Activated T-helper 1 cell treated with anti-CD3 and anti-CD28 coated beads, Interleukin-2, amount 50 U/mL, for 16 hours (primary cell): ENCODE data around the gene TIGD3.

Source experiments
- DNase-seq, 2 donors: peaks; one replicate each; pipeline ENCODE4 v3.0.0-alpha.2; 2020; ENCODE audit warnings: low read depth in 1 of 2, low spot score in 1 of 2

The TIGD3 gene

DNA sequence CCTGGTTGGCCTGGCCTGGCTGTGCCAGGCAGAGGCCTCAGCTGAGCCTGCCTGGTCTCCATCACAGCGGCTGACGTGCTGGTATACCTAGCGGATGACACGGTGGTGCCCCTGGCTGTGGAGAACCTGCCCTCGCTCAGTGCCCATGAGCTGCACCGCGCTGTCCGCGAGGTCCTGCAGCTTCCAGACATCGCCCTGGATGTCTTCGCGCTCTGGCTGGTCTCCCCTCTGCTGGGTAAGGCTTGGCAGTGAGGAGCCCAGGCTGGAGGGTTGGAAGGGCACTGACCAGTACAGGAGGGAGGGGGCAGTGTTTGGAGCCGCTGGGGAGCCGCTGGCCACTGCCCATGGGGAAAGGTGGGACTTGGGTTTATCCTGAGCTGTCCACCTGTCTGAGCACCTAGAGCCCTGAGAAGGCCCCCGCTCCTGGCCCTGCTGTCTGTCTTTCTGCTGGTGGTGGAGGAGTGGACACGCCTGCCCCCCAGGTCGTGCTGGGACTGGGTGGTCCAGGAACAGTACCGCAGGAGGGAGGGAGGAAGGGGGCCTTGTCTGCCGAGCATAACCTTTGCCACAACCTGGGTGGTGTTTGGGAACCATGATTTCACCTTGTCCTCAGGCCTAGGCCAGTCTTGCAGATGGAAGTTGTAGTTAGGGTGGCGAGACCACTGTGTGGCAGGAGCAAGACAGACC is 34.9 kb downstream of the TIGD3 start:
- no peak for DNase-seq

DNA sequence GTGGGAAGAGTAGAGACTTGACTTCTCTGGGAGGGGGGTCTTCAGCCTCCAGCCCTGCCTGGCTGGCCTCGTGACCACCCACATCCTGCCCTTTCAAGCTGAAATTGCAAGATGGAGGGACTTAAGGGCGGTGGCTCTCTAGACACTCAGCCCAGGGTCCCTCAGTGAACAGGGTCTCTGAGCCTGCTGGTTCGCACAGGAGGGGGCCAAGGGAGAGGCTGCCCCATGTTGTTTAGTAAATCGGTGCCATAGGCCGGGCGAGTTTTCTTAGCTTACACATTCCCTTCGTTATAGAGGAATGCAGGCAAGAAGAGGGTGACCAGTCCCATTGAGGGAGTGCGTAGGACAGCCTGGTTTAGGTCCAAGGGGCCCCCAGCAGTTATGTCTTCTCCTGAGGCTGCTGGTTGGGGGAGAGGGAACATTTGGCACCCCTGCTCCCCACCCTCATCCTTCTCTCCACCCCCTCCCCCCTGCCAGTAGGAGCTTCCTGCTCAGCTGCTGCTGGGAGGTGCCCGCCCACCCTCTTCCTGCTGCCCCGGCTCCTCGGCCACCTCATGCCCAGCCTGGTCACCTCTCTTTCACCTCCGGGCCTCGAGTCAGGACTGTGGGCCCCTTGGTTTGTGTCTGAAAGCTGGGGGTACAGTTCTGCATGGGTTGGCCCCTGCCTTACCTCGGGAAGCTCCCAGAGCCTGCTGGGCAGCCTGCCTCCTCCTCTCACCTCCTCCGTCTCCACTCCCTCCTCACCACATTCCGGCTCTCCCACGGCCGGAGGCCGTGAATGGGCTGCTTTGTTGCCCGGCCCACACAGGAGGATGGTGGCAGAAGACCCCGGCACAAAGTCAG is 35.8 kb downstream of the TIGD3 start:
- DNase-seq = no peak

DNA sequence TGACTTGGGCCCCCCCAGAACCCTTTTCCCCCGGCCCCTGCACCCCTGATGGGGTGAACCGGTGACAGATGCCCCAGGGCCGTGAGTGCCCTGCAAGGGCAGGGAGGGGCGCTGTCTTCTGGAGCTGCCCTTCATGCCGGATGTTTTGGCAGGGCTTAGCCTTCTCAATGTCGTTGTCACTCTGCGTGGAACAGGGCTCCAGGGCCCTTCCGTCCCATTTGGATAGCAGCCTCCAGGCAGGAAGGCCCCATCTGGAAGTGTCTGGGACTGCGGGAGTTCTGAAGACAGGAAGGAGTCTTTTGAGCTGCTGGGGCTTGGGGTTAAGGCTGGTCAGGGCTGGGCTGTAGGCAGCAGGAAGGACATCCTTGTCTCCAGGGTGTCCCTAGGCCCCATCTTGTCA is 36.4 kb downstream of the TIGD3 start:
- DNase-seq = no peak

DNA sequence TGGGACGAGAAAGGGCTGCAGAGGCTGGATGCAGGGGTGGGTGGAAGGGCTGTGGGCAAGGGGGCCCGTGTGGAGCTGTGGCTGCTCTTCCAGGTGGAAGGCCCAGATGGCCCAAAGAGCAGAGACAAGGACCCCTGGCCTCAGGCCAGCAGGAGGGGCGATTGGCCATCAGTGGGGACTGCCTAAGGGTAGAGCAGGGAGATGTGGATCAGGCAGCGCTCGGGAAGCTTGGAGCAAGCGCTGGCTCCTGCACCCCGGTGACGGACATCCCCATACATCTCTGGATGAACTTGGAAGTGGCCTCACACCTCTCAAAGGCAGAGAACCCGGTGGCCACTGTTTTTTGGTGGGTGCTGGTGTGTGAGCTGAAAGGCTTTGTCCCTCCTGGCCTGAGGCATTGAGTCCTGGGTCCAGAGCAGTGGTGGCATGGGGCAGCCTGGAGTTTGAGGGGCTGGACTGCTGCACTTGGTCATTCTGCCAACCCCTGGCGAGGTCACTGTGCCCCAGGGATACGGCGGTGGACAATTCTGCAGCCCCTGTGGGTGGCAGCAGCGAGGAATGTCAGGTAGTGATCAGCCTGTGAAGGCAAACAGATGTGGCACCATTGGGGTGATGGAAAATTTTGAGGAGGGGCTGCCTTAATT is 37.8 kb downstream of the TIGD3 start:
- no peak for DNase-seq

DNA sequence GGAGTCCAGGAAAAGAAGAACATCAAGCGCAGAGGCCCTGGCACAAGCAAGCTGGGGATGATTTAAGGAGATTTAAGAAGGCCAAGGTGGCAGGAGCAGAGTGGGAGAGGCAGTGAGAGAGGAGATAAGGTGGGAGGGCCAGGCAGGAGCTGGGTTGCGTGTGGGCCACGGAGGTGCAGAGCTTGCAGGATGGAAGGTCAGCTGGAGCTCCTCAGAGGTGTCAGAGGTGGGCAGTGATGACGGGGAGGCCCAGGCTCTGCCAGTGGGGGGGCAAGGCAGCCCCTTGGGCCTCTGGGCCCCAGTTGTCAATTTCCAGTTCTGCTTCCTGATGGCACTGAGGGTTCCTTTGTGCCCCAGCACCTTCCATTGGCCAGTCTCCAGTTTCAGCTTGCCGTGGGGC is 38.3 kb downstream of the TIGD3 start:
- DNase-seq = no peak

DNA sequence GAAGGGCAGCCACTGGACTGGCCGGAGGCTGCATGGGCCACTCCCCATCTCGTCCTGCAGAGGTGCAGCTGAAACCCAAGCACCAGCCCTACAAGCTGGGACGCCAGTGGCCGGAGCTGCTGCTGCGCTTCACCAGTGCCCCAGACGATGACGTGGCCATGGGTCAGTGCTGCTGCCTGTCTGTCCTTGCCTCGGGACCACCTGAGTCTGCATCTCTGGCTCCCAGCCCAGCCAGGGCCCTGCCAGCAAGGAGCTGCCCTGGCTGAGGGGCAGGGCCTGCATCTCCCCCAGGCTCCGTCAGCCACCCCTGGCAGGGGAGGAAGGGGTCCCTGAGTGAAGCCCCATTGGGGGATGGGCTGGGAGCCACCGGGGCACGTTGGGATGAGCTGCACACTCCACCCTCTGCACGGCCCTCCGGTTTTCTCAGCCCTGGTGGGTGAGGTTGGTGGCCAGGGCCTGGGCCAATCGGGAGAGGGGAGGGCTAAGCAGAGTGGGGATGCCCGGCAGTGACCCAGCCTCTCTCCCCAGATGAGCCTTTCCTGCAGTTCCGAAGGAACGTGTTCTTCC is 39.0 kb downstream of the TIGD3 start:
- no peak for DNase-seq

DNA sequence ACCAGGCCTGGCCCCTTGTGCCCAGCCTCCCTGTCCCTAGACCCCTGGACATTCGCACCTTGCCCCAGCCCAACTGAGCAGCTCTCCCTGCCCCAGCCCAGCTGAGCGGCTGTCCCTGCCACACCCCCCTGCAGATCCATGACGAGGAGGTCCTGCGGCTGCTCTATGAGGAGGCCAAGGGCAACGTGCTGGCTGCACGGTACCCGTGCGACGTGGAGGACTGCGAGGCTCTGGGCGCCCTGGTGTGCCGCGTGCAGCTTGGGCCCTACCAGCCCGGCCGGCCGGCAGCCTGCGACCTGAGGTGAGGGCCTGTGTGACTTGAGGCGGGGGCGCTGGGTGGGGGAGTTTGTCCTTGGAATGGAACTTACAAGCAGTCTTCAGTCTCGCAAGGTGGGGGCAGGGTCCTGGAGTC is 39.6 kb downstream of the TIGD3 start:
- DNase-seq = no peak

DNA sequence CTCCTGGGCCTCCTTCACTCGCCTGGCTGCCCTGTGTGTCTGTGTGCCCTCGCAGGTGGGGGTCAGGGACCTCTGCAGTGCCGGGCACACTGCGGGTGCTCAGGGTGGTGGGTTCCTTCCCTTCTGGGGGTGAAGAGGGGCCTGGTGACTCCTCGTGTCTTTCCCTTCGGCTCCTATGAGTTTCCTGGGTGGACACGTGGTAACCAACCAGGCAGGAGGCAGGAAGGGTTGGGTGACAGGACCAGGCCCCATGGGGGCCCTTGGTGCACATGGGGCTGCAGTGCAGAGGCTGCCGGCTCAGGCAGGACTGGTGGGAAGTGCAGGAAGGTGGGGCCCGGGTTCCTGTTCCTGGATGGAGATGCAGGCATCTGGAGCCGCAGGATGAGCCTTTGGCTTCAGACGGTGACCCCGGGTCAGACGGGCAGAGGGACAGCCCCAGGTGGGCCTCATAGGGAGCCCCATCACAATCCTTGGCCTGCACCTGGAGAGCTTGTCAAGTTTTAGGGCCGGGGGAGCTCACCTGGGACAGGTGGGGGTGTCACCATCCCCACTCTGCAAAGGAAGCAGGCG is 41.5 kb downstream of the TIGD3 start:
- no peak for DNase-seq

DNA sequence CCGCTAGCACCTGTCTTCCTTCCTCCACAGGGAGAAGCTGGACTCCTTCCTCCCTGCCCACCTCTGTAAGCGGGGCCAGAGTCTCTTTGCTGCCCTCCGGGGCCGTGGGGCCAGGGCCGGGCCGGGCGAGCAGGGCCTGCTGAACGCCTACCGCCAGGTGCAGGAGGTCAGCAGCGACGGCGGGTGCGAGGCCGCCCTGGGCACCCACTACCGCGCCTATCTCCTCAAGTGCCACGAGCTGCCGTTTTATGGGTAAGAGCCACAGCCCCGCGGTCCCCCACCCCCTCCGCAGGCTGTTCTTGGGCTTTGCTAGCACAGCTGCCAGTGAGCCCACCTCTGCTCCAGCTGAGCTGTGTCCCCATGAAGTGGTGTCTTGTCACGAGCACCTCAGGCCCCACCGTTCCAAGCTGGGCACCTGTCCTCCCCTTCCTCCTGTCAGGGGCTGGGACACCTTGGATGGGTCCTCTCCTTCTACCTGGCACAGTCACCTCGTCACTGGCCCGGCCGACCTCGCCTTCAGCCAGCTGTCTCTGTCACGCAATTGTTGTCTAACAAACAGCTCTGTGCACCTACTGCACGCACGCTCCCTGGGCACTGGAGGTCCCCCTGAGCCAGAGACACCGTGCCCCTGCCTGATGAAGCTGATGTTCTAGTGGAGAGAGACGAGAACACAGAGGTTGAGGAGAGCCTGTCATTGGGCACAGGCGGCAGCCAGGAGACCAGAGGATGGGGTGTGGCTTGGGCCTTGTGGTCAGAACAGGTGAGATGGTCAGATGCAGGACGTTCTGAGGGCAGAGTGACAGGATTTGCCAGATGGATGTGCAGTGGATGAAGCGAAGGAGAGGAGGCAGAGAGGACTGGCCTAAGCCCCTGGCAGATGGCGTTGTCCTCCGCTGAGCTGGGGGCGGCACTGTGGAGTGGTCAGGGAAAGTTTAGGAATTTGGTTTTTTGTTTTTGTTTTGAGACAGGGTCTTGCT is 42.5 kb downstream of the TIGD3 start:
- DNase-seq = no peak

DNA sequence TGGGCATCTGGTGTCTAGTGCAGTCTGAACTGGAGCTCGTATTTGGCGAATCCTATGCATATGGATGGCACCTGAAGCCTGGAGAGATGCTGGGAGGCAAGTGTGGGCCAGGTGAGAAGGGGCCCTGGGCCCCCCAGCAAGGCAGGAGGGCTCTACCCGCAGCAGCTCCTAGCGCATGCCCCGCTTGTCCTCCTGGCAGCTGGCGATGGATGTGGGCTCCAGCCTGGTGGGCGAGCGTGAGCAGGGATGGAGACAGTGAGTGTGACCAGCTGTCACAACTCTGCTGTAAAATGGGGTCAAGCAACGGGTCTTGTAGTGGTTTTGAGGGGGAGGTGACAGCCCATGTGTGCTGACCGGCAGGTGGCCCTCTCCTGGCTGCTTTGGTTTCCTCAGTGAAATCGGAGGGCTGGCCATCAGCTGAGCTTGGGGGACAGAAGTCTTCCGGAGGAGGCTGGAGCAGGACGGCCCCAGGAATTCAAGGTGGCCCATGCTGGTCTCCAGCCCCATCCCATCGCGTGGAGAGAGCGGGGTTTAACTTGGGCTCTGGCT is 43.9 kb downstream of the TIGD3 start:
- no peak for DNase-seq

DNA sequence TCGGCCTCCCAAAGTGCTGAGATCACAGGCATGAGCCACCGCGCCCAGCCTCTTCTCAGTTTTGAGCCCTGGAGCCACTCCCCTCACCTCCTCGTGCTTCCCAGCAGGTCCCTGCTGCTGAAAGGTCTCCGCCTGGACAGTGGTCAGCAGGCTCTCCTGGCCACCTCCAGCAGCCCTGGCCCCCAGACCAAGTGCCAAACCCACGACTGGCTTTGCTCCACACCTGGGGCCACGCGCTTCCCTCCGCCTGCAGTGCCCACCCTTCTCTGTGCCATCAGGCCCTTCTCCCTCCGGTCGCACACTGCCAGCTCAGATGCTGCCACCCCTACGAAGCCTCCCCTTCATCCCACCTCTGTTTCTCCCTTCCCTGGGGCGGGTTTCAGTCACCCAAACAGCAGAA is 44.7 kb downstream of the TIGD3 start:
- no peak for DNase-seq

DNA sequence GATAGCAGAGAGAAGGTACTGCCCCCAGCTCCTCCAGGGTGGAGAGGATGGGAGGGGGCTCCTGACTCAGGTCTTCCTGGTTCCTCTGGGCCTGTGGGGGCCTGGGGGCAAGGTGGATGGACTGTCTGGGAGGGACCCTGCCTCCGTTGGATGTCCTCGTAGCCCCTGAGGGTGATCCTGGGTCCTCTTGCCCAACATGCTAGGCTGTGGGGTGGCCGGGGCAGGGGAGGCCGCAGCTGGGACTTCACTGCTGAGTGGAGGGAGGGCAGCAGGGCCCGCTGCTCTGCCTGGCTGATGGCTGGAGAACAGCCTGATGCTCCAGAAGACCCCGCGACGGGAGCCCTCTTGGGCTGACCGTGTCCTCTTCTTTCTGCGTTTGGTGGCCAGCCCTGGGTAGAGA is 45.3 kb downstream of the TIGD3 start:
- DNase-seq = no peak

DNA sequence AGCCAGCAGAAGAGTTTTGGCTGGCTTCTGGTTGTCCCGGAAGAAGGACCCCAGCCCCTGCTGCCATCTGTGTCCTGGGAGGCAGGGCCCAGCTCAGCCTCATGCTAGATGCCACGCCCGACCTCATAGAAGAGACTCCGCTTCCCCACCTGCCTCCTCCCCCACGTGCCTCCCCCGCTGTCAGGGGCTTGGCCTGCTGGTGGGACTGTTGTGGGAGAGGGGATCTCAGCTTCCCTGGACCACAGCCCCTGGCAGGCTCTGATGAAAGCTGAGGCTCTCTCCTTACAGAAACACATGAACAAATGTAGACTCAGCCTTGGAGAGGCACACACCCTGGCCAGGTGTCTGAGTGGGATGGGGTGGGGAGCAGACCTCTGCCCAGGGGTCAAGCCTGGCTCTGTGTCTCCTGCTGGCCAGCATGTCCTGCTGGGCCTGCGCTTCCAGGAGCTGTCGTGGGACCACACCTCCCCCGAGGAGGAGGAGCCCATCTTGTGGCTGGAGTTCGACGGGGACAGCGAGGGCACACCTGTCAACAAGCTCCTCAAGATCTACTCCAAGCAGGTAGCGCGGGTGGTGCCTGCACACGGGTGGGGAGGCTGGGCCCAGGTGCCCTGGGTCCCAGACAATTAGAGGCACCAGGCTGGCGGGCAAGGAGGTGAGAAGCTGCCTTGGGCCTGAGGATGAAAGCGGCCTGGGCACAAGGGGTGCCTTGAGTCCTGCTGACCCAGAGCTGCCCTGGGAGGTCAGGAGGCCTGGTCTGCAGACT is 45.9 kb downstream of the TIGD3 start:
- no peak for DNase-seq

DNA sequence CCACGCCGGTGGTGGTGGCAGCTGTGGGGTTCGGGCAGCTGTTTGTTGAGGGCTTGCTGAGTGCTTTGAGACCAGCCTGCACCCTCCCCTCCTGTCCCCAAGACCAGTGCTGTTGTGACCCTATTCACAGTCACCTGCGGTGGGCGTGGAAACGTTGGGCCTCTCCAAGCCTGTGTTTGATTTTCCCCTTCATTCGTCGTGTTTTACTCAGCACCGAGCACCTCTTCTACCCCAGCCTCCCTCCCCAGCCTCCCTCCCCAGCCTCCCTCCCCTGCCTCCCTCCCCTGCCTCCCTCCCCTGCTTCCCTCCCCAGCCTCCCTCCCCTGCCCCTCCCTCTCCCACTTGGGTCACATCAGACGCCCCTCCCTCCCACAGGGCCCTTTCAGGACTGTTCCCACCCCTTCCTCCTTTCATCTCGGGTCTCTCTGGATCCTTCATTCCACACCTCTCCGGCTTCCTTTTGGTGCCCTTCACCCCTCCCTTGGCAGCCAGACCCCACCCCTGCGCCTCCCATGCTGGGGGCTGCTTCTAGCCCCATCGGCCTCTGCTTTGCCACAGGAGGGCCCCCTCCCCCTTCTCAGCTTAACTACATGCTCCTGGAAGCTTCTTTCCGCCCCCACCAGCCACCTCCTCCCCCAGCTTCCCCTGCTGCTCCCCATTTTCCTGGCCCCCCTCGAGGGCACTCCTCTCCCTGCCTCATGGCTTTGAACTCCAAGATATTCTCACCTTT is 46.7 kb downstream of the TIGD3 start:
- DNase-seq = no peak

DNA sequence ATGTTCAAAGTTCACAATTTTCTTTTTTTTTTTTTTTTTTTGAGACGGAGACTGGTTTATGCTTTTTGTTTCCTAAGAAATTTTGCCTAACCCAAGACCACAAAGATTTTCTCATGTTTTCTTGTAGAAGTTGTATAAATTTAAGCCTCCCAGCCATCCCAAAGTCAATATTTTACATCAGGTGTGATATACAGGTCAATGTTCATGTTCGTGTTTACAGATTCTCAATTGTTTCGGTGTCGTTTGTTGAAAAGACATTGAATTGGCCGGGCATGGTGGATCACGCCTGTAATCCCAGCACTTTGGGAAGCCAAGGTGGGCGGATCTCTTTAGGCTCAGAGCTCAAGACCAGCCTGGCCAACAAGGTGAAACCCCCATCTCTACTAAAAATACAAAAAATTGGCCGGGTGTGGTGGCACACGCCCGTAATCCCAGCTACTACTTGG is 47.3 kb downstream of the TIGD3 start:
- DNase-seq = no peak

DNA sequence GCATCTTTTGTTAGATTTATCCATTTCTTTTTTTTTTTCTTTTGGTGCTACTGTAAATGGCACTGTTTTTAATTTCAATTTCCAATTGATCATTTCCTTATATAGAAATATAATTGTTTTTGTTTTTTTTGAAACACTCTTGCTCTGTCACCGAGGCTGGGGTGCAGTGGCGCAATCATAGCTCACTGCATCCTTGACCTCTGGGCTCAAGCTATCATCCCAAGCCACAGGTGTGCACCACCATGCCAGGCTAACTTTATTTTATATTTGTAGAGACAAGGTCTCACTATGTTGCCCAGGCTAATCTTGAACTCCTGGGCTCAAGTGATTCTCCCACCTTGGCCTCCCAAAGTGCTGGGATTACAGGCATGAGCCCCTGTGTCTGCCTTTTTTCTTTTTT is 48.2 kb downstream of the TIGD3 start:
- no peak for DNase-seq

DNA sequence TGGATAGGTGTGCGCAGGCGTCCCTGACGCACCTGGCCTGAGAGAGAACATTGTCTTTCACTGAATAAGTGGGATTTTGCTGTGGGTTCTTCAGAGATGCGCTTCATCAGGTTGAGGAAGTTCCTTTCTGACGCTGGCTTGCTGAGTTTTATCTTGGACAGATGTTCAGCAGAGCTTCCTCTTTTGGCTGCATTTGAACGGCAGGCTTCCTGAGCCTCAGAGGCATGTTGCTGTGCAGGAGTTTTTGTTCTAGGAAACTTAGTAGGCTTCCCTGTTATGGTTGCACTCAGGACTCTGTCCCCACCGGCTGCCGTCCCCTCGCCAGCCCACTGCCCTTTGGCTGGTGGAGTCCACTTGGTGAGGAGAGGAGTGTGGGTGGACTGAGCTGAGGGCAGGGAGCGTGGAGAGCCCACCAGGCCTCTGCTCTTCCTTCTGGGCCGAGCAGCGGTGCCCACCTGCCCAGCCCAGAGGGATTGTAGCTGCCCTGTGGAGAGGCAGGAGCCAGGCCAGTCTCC is 49.1 kb downstream of the TIGD3 start:
- no peak for DNase-seq

DNA sequence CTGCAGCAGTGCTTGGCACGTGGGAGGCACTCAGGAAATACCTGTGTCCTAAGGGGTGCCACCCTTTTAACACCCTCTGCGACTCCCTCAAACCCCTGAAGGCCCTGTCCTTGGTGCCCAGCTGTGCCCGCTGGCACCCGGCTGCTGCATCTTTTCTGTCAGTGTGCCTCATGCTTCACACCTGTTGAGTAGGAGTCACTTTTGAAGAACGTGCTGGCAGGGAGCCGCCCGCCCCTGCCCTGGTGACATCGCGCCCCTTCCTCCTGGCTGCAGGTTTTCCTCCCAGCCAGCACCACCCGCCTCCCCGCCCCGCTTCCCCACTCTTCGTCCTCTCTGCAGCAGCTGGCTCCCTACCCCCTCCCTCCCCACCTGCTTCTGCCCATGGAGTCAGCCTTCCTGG is 49.7 kb downstream of the TIGD3 start:
- no peak for DNase-seq
